Measurements from ENCODE around the gene CES2. TPM values are rescaled to one million over a fixed set of nuclear protein-coding genes. Genes with fewer than 3 reads are reported as not detected.

CES2 gene
- total RNA-seq, 1 experiment from 2014 or later = 65.7 TPM

DNA sequence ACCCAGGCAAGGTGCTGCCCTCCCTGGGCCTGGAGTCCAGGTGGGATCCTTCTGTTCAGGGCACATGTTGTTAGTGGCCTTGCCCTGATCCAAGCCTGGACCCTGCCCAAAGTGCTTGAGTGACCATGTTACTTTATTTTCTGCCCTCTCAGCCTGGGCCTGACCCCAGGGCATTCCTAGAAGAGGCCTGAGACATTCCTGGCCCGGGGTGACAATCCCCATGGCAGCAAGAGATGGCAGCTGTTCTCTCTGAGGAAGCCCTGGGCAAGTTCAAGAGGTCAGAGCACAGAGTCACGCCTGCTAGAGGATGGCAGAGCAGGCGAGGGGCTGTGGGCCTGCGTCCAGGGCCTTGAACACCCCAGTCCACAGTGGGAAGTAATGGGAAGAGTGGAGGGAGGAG is 21.6 kb upstream of the CES2 start:
- no peak for DNase-seq (ENCODE audit: unreplicated experiment)
- Mint-ChIP-seq H3K36me3 (ENCODE audit: insufficient read depth, unreplicated experiment) (no peaks in the 10 kb centered on the region), H3K27ac (ENCODE audit: low read depth, unreplicated experiment) (no peak overlapping the region), H3K27me3 (ENCODE audit: insufficient read depth, unreplicated experiment) (no peaks in the 10 kb centered on the region), H3K4me3 (ENCODE audit: unreplicated experiment) (no peak overlapping the region), H3K9me3 (ENCODE audit: unreplicated experiment) (no peaks in the 10 kb centered on the region), H3K4me1 (ENCODE audit: insufficient read depth, unreplicated experiment) (peaks cover 14% of the 10 kb centered on the region)
- POLR2A ChIA-PET = interaction anchor here (2.3 kb wide), 1 partner anchor 14 kb away, joined by 7 read pairs; no protein-coding TSS in a partner anchor
- CTCF ChIA-PET = interaction anchor here (1.2 kb wide), 1 partner anchor 19 kb away, joined by 3 read pairs; no protein-coding TSS in a partner anchor
- intact Hi-C loops (cut with micrococcal nuclease) = no loop called here
- TF ChIP-seq, protein P1, sequence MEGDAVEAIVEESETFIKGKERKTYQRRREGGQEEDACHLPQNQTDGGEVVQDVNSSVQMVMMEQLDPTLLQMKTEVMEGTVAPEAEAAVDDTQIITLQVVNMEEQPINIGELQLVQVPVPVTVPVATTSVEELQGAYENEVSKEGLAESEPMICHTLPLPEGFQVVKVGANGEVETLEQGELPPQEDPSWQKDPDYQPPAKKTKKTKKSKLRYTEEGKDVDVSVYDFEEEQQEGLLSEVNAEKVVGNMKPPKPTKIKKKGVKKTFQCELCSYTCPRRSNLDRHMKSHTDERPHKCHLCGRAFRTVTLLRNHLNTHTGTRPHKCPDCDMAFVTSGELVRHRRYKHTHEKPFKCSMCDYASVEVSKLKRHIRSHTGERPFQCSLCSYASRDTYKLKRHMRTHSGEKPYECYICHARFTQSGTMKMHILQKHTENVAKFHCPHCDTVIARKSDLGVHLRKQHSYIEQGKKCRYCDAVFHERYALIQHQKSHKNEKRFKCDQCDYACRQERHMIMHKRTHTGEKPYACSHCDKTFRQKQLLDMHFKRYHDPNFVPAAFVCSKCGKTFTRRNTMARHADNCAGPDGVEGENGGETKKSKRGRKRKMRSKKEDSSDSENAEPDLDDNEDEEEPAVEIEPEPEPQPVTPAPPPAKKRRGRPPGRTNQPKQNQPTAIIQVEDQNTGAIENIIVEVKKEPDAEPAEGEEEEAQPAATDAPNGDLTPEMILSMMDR (IDR thresholded peaks at IDR 0.05; ENCODE audit: unreplicated experiment) = no peak
- no TSS peak for BruUV-seq (replicated peaks)

DNA sequence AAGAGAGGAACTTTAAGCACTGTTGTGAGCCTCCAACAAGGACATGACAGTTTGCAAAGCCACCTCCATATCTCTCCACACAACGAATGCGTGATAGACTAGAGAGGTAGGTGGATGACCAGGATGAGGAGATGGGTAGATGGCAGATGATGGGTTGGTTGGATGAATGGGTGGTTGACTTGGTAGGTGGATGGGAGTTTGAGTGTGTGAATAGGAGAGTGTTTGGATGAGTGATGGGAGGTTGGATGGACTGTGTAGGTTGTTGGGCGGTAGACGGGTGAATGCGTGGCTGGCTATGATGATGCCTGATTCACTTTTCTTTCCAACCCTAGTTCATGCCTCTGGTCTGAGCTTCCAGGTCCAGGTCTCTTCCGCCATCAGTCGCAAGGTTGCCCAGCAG is 20.8 kb upstream of the CES2 start:
- no peaks in the 10 kb centered on the region for H3K9me3 Mint-ChIP-seq (ENCODE audit: unreplicated experiment)
- TF ChIP-seq, protein P1 (IDR thresholded peaks at IDR 0.05; ENCODE audit: unreplicated experiment) = no peak
- H3K4me1 Mint-ChIP-seq (ENCODE audit: insufficient read depth, unreplicated experiment) = peaks cover 20% of the 10 kb centered on the region
- BruUV-seq (replicated peaks) = no TSS peak
- no peak overlapping the region for H3K4me3 Mint-ChIP-seq (ENCODE audit: unreplicated experiment)
- POLR2A ChIA-PET = interaction anchor here (2.3 kb wide), 1 partner anchor 13 kb away, joined by 7 read pairs; no protein-coding TSS in a partner anchor
- H3K27me3 Mint-ChIP-seq (ENCODE audit: insufficient read depth, unreplicated experiment) = no peaks in the 10 kb centered on the region
- no peaks in the 10 kb centered on the region for H3K36me3 Mint-ChIP-seq (ENCODE audit: insufficient read depth, unreplicated experiment)
- CTCF ChIA-PET = interaction anchor here (1.0 kb wide), 1 partner anchor 20 kb away, joined by 4 read pairs; no protein-coding TSS in a partner anchor
- no peak overlapping the region for H3K27ac Mint-ChIP-seq (ENCODE audit: low read depth, unreplicated experiment)
- DNase-seq (ENCODE audit: unreplicated experiment) = no peak
- intact Hi-C loops (cut with micrococcal nuclease) = no loop called here

DNA sequence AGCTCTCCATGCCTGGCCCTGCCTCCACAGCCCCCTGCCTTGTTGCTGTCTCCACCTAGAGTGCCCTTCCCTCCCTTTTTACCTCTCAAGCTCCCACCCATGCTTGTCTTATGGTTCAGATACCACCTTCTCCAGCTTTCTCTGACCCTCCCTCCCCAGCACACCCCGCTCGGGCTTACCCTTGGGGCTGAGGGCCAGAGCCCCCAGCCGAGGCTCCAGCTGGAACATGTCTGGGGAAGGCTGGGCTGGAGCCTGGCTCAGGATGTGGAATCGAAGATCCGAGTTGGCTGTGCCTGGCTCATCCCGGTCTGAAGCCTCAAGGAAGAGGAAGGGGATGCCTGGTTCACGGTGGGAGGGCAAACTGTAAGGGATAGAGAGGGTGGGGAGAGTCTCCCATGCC is 20.3 kb upstream of the CES2 start:
- Mint-ChIP-seq H3K4me1 (ENCODE audit: insufficient read depth, unreplicated experiment) (peaks cover 20% of the 10 kb centered on the region), H3K27ac (ENCODE audit: low read depth, unreplicated experiment) (no peak overlapping the region), H3K27me3 (ENCODE audit: insufficient read depth, unreplicated experiment) (no peaks in the 10 kb centered on the region), H3K36me3 (ENCODE audit: insufficient read depth, unreplicated experiment) (no peaks in the 10 kb centered on the region), H3K4me3 (ENCODE audit: unreplicated experiment) (no peak overlapping the region), H3K9me3 (ENCODE audit: unreplicated experiment) (no peaks in the 10 kb centered on the region)
- ChIA-PET CTCF (interaction anchor here (1.0 kb wide), 1 partner anchor 20 kb away, joined by 4 read pairs; no protein-coding TSS in a partner anchor), POLR2A (interaction anchor here (2.3 kb wide), 1 partner anchor 13 kb away, joined by 7 read pairs; no protein-coding TSS in a partner anchor)
- no peak for DNase-seq (ENCODE audit: unreplicated experiment)
- intact Hi-C loops (cut with micrococcal nuclease) = no loop called here
- no TSS peak for BruUV-seq (replicated peaks)
- TF ChIP-seq, protein P1 (IDR thresholded peaks at IDR 0.05; ENCODE audit: unreplicated experiment) = no peak

DNA sequence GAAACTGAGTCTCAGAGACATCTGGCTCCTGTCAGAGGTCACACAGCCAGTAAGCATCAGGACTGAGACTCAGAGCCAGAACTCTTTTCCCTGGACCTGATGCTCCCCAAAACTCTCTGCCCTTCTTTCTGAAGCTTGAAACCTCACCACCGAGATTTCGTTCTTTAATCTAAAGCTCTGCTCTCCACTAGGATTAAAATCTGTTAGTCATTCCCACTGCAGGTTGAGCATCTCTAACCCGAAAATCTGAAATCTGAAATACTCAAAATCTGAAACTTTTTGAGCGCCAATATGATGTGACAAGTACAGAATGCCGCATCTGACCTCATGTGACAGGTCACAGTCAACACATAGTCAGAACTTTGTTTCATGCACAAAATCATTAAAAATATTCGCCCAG is 18.8 kb upstream of the CES2 start:
- Mint-ChIP-seq H3K4me1 (ENCODE audit: insufficient read depth, unreplicated experiment) (peaks cover 12% of the 10 kb centered on the region), H3K27me3 (ENCODE audit: insufficient read depth, unreplicated experiment) (no peaks in the 10 kb centered on the region), H3K36me3 (ENCODE audit: insufficient read depth, unreplicated experiment) (no peaks in the 10 kb centered on the region), H3K4me3 (ENCODE audit: unreplicated experiment) (no peak overlapping the region), H3K27ac (ENCODE audit: low read depth, unreplicated experiment) (no peak overlapping the region), H3K9me3 (ENCODE audit: unreplicated experiment) (no peaks in the 10 kb centered on the region)
- intact Hi-C loops (cut with micrococcal nuclease) = no loop called here
- CTCF ChIA-PET = interaction anchor here (1.9 kb wide), 1 partner anchor 21 kb away, joined by 7 read pairs; no protein-coding TSS in a partner anchor
- TF ChIP-seq, protein P1 (IDR thresholded peaks at IDR 0.05; ENCODE audit: unreplicated experiment) = no peak
- BruUV-seq (replicated peaks) = no TSS peak
- POLR2A ChIA-PET = no interaction called here
- no peak for DNase-seq (ENCODE audit: unreplicated experiment)
